ENCODE results near the gene LIN7C. TPM values are rescaled to one million over a fixed set of nuclear protein-coding genes. Genes with fewer than 3 reads are reported as not detected.
A peak's percentile ranks its signal among the peaks of the same experiment; 100 is the strongest.

Gene LIN7C
- total RNA-seq, 1 experiment from 2014 or later = 39.8 TPM

DNA sequence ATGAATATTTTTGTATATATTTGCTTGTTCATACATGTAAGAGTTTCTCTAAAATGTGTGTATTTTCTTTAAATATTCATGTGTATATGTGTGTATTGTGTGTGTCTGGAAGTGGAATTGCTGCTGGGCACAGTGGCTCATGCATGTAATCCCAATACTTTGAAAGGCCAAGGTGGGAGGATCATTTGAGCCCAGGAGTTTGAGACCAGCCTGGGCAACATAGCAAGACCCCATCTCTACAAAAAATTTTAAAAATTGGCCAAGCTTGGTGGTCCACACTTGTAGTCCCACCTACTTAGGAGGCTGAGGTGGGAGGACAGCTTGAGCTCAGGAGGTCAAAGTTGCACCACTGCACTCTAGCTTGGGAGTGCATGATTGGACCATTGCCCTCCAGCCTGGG lies 29.3 kb downstream of the LIN7C start:
- Histone ChIP-seq H3K4me3 (ENCODE audit: low read depth, low read length) (no peak overlapping the region), H3K9me3 (no peaks in the 10 kb centered on the region), H3K36me3 (ENCODE audit: control insufficient read depth, insufficient read depth, low read length) (no peaks in the 10 kb centered on the region), H3K4me1 (peaks cover 7% of the 10 kb centered on the region; the same call in 1 of the 2 replicates), H3K27me3 (replicated peaks; ENCODE audit: control insufficient read depth, insufficient read depth, low read length) (no peaks in the 10 kb centered on the region)
- ChIA-PET POLR2A (no interaction called here), CTCF (interaction anchor here (0.7 kb wide), 1 partner anchor 103 kb away, joined by 6 read pairs; no protein-coding TSS in a partner anchor)
- no peak for TF ChIP-seq CTCF (IDR thresholded peaks at IDR 0.05; ENCODE audit: insufficient read depth in 1 of 2, low read depth in 1 of 2, low read length in 1 of 2, severe bottlenecking in 1 of 2, unreplicated experiment in 1 of 2)
- no peak overlapping the region for H3K4me3 Mint-ChIP-seq (ENCODE audit: unreplicated experiment)
- no peaks in the 10 kb centered on the region for H3K27me3 Mint-ChIP-seq (ENCODE audit: insufficient read depth, unreplicated experiment)
- no peaks in the 10 kb centered on the region for H3K9me3 Mint-ChIP-seq (ENCODE audit: unreplicated experiment)
- peaks cover 7% of the 10 kb centered on the region for H3K36me3 Mint-ChIP-seq (ENCODE audit: insufficient read depth, unreplicated experiment)
- no peaks in the 10 kb centered on the region for H3K4me1 Mint-ChIP-seq (ENCODE audit: low read depth, unreplicated experiment)
- intact Hi-C loops (cut with micrococcal nuclease; ENCODE audit: unreplicated experiment) = no loop called here
- H3K27ac Mint-ChIP-seq (ENCODE audit: unreplicated experiment) = no peak overlapping the region
- no peak for DNase-seq
- no TSS peak for BruUV-seq (replicated peaks)

DNA sequence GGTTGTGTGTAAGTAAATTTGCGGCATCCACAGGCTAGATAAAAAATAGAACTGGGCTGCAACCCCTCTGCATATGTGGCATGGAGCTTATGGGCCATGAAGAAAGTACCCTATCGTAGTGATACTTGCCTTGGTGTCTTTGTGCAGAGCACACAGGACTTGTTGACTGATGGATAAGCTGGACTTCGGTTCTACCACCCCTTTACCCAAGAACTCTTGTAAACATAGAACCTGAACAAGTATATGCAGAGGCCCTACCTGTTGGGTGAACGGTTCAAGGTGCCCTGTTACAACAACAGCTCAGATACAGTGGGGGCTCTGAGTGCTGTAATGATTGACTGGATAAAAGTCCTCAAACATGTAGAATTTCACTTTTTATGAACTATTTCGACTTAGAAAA lies 30.9 kb downstream of the LIN7C start:
- peaks cover 7% of the 10 kb centered on the region; the same call in 1 of the 2 replicates for H3K4me1 ChIP-seq
- BruUV-seq (replicated peaks) = no TSS peak
- Mint-ChIP-seq H3K4me1 (ENCODE audit: low read depth, unreplicated experiment) (no peaks in the 10 kb centered on the region), H3K36me3 (ENCODE audit: insufficient read depth, unreplicated experiment) (peaks cover 7% of the 10 kb centered on the region), H3K27me3 (ENCODE audit: insufficient read depth, unreplicated experiment) (no peaks in the 10 kb centered on the region), H3K27ac (ENCODE audit: unreplicated experiment) (no peak overlapping the region), H3K9me3 (ENCODE audit: unreplicated experiment) (no peaks in the 10 kb centered on the region), H3K4me3 (ENCODE audit: unreplicated experiment) (no peak overlapping the region)
- intact Hi-C loops (cut with micrococcal nuclease; ENCODE audit: unreplicated experiment) = no loop called here
- CTCF ChIA-PET = no interaction called here
- no peaks in the 10 kb centered on the region for H3K36me3 ChIP-seq (ENCODE audit: control insufficient read depth, insufficient read depth, low read length)
- TF ChIP-seq CTCF (IDR thresholded peaks at IDR 0.05; ENCODE audit: insufficient read depth in 1 of 2, low read depth in 1 of 2, low read length in 1 of 2, severe bottlenecking in 1 of 2, unreplicated experiment in 1 of 2) = no peak
- POLR2A ChIA-PET = no interaction called here
- H3K9me3 ChIP-seq = no peaks in the 10 kb centered on the region
- H3K4me3 ChIP-seq (ENCODE audit: low read depth, low read length) = no peak overlapping the region
- H3K27me3 ChIP-seq (replicated peaks; ENCODE audit: control insufficient read depth, insufficient read depth, low read length) = no peaks in the 10 kb centered on the region
- DNase-seq = no peak

DNA sequence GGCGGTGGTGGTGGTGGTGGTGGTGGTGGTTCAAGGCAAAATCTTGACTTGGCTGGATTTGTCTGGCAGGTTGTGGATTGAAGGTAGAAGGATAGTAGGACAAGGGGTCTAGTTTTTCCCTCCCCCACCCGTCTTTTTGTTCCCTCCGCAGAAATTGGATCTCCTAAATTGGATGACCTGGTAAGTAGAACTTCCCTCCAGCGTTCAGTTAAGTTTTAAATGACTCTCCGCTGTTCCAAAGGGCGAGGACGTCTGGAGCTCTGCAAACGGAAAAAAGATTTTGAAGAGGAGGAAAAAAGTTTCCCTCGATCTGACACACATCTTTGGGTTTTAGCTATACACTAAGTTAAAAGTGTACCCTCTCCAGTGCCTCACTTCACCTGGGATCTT lies 33.6 kb downstream of the LIN7C start:
- TSS peak; percentile 30 for BruUV-seq (replicated peaks)
- POLR2A ChIA-PET = interaction anchor here (0.6 to 1.5 kb wide), 14 partner anchors 9 to 409 kb away, joined by 3 to 17 read pairs (median 4); partner anchors contain the start of gene CCDC34
- Mint-ChIP-seq H3K4me1 (ENCODE audit: low read depth, unreplicated experiment) (peaks cover 6% of the 10 kb centered on the region), H3K27ac (ENCODE audit: unreplicated experiment) (peak overlapping the region; percentile 88), H3K4me3 (ENCODE audit: unreplicated experiment) (peak overlapping the region; percentile 87), H3K36me3 (ENCODE audit: insufficient read depth, unreplicated experiment) (peaks cover 7% of the 10 kb centered on the region), H3K9me3 (ENCODE audit: unreplicated experiment) (no peaks in the 10 kb centered on the region), H3K27me3 (ENCODE audit: insufficient read depth, unreplicated experiment) (no peaks in the 10 kb centered on the region)
- H3K4me1 ChIP-seq = peaks cover 26% of the 10 kb centered on the region
- H3K36me3 ChIP-seq (ENCODE audit: control insufficient read depth, insufficient read depth, low read length) = no peaks in the 10 kb centered on the region; the same call in 1 of the 2 replicates
- CTCF ChIA-PET = interaction anchor here (0.6 to 1.5 kb wide), 15 partner anchors 13 to 289 kb away, joined by 3 to 15 read pairs (median 7); no protein-coding TSS in a partner anchor
- no peaks in the 10 kb centered on the region for H3K9me3 ChIP-seq
- TF ChIP-seq CTCF (IDR thresholded peaks at IDR 0.05; ENCODE audit: insufficient read depth in 1 of 2, low read depth in 1 of 2, low read length in 1 of 2, severe bottlenecking in 1 of 2, unreplicated experiment in 1 of 2) = no peak
- no peaks in the 10 kb centered on the region for H3K27me3 ChIP-seq (replicated peaks; ENCODE audit: control insufficient read depth, insufficient read depth, low read length)
- peak overlapping the region; percentile 67 for H3K4me3 ChIP-seq (ENCODE audit: low read depth, low read length)
- intact Hi-C loops (cut with micrococcal nuclease; ENCODE audit: unreplicated experiment) = loop anchor here (5.0 kb wide), 4 partner anchors 161 to 301 kb away; no protein-coding TSS in a partner anchor
- DNase-seq = no peak
